A549 (cell line): ENCODE measurements around the gene DOCK9. TPM values are rescaled to one million over a fixed set of nuclear protein-coding genes. Genes with fewer than 3 reads are reported as not detected.
A peak's percentile ranks its signal among the peaks of the same experiment; 100 is the strongest.

Experiments
- ATAC-seq, 2 experiments: fragments of 200-7000 bp in 1 of 2; fragments of >200 bp in 1 of 2; cut with Nextera tagmentation in 1 of 2; cut with Tn5 transposase in 1 of 2; 3 replicates each; pipeline versions ENCODE4 v1.8.0 to v1.9.1; 2018 to 2020; ENCODE audit warnings: mild to moderate bottlenecking in 1 of 2, moderate library complexity in 1 of 2
- CTCF ChIA-PET: fragments of 300-600 bp; sonication (Branson Sonifier 250); formaldehyde crosslinking; extraction: SDS; loops from one replicate; lab custom pipeline; 2021; ENCODE audit warnings: antibody characterized with exemption, inconsistent platforms; lab: Yijun Ruan, JAX
- POLR2A ChIA-PET: fragments of 350-600 bp; formaldehyde crosslinking; extraction: SDS; loops from one replicate; lab custom pipeline; 2021; ENCODE audit warnings: antibody characterized with exemption, inconsistent platforms; lab: Yijun Ruan, JAX
- DNase-seq, 2 experiments: peaks; one replicate each; pipeline versions ENCODE4 v3.0.0 to v3.0.0-alpha.2; 2011 to 2016; ENCODE audit warnings: low read depth in 1 of 2, low spot score in 1 of 2
- FAIRE-seq: peaks from 2 replicates; lab custom pipeline; 2011; peaks lifted over from hg19 to GRCh38; lab: Jason Lieb, UNC
- H3K27ac ChIP-seq, 2 experiments: fragments of >200 bp; sonication (Bioruptor Twin); formaldehyde crosslinking; 3 replicates each; pipeline ENCODE4 v1.5.1; 2016 to 2017
- H3K4me1 ChIP-seq: fragments of >200 bp; sonication (Bioruptor Twin); formaldehyde crosslinking; 3 replicates; pipeline ENCODE4 v1.6.1; 2016
- H3K4me2 ChIP-seq: fragments of >200 bp; sonication (Bioruptor Twin); formaldehyde crosslinking; 3 replicates; pipeline ENCODE4 v1.6.1; 2016
- H3K4me3 ChIP-seq: fragments of >200 bp; sonication (Bioruptor Twin); formaldehyde crosslinking; 3 replicates; pipeline ENCODE4 v1.5.1; 2016
- H3K9me3 ChIP-seq: fragments of >200 bp; sonication (Bioruptor Twin); formaldehyde crosslinking; 3 replicates; pipeline ENCODE4 v1.6.1; 2016
- CTCF ChIP-seq: fragments of >200 bp; sonication (Bioruptor Twin); formaldehyde crosslinking; IDR thresholded peaks from 3 replicates; pipeline ENCODE4 v1.5.1; 2016
- FOSB ChIP-seq: fragments of 250-450 bp; sonication (Bioruptor Pico); IDR thresholded peaks from 2 replicates; pipeline ENCODE4 v1.5.0; 2020; ENCODE audit warnings: mild to moderate bottlenecking, moderate library complexity
- FOXS1 ChIP-seq: fragments of 250-450 bp; sonication (Bioruptor Pico); IDR thresholded peaks from 2 replicates; pipeline ENCODE4 v1.5.0; 2020; ENCODE audit warnings: mild to moderate bottlenecking, moderate library complexity
- HDAC2 ChIP-seq: fragments of 200-600 bp; sonication (generic); IDR thresholded peaks from 2 replicates; pipeline ENCODE4 v1.6.1; 2016
- MAFK ChIP-seq: fragments of 450-650 bp; IDR thresholded peaks from 2 replicates; pipeline ENCODE4 v1.6.1; 2014; ENCODE audit not compliant: partially characterized antibody
- MAZ ChIP-seq: fragments of 150-350 bp; IDR thresholded peaks from 2 replicates; pipeline ENCODE4 v1.6.1; 2014; ENCODE audit warnings: antibody characterized with exemption, low read depth, low read length, borderline replicate concordance
- NR3C1 ChIP-seq: fragments of >200 bp; sonication (Bioruptor Twin); formaldehyde crosslinking; IDR thresholded peaks from 3 replicates; pipeline ENCODE4 v1.6.1; 2017
- RAD21 ChIP-seq, 2 experiments: fragments of >200 bp in 1 of 2; sonication (Bioruptor Twin) in 1 of 2; formaldehyde crosslinking in 1 of 2; IDR thresholded peaks in 1 of 2; conservative IDR thresholded peaks in 1 of 2; 2 replicates in 1 of 2; 3 replicates in 1 of 2; pipeline ENCODE4 v1.6.1; 2012 to 2018; ENCODE audit warnings: inconsistent platforms in 1 of 2
- RARB ChIP-seq: fragments of 250-450 bp; sonication (Bioruptor Pico); IDR thresholded peaks from 2 replicates; pipeline ENCODE4 v1.8.0; 2021; ENCODE audit warnings: mild to moderate bottlenecking, moderate library complexity
- SMC3 ChIP-seq: fragments of >200 bp; sonication (Bioruptor Twin); formaldehyde crosslinking; IDR thresholded peaks from 3 replicates; pipeline ENCODE4 v1.6.1; 2018; ENCODE audit warnings: inconsistent platforms
- WGBS: methylation state at CpG from one replicate; pipeline ENCODE4 v1.1.6; 2017; ENCODE audit errors: missing lambda C conversion rate; 5-methylcytosine and 5-hydroxymethylcytosine counted together
- polyA plus RNA-seq, 4 experiments: library from polyadenylated mRNA; depleted of rRNA in 3 of 4; stranded (reverse); fragments of >200 nt; fragmentation: RNase III in 1 of 4; extraction: RNeasy Plus Mini Kit Qiagen cat#74134 plus additional on column Dnase treatment in 1 of 4; gene quantifications; 2 replicates in 3 of 4; 3 replicates in 1 of 4; pipeline ENCODE4 v1.2.3, GENCODE V29; 2011 to 2017

Gene DOCK9
- polyA plus RNA-seq, 2 of the 4 experiments (the other 2 are of a cell fraction) = 34.0 to 43.9 TPM

DNA sequence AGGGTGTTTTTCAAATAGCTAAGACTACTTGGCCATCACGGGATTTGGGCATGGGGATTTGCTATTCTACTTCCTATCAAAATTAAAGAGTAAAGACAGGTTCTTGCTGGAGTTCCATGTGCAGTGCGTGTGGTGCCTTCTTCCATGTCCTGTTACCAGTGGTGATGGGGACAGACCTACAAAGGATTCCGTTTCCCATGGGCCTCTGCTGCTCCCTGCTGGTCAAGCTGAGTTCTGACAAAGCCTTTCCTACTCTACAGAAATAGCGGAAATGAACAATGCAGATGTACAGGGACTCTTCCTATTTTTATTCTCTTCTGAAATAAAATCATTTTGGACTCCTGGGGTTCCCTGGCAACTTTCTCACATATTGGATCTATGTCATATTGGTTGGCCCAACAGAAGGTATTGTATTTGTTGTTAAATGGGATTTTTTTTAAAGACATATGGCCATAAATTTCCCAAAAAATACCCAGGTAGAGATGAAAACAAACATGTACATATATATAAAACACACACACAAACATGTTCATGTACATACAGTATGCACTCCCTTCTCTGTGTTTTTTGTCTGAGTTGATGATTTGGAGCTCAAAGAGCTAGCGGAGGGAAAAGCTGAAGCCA, 134.9 kb downstream of the DOCK9 start:
- no peak for FAIRE-seq

DNA sequence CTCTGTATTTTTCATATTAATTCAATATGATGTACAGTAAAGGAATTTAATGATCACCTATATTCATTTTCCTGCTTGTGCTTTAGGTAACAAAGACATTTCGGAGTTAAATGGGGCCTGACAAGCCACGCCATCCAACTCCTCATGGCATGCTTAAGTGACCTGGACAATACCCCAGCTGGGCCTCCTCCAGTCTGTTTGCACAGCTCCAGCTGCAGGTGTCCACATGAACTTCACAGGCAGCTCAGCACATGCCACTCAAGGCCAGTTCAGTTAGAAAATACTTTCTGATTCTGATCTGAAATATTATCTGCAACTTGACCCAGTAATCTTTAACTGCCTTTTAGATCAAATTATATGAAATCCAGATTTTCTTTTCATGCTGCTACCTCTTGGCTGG, 135.8 kb downstream of the DOCK9 start:
- ChIA-PET POLR2A (no interaction called here), CTCF (interaction anchor here (0.7 to 2.7 kb wide), 14 partner anchors 10 to 1680 kb away, joined by 3 to 12 read pairs (median 4); no protein-coding TSS in a partner anchor)
- ATAC-seq (no peak), FAIRE-seq (no peak), DNase-seq (no peak)
- Histone ChIP-seq H3K4me1 (peaks cover 8% of the 10 kb centered on the region; the same call in 2 of the 3 replicates), H3K4me2 (no peak overlapping the region), H3K27ac (no peak overlapping the region), H3K4me3 (no peak overlapping the region), H3K9me3 (no peaks in the 10 kb centered on the region)
- no peak for TF ChIP-seq RAD21 (conservative IDR thresholded peaks at IDR 0.05 in 1 of 2, IDR thresholded peaks at IDR 0.05 in 1 of 2)
- 88% methylated on average over 2 of the region's 2 CpGs for WGBS

More for the DNA sequence above, 134.9 kb downstream of the DOCK9 start:
- Histone ChIP-seq H3K4me3 (no peak overlapping the region), H3K4me2 (no peak overlapping the region), H3K27ac (no peak overlapping the region), H3K9me3 (no peaks in the 10 kb centered on the region), H3K4me1 (peaks cover 8% of the 10 kb centered on the region; the same call in 2 of the 3 replicates)
- WGBS = 27% methylated on average over 5 of the region's 5 CpGs
- TF ChIP-seq RAD21 (conservative IDR thresholded peaks at IDR 0.05 in 1 of 2, IDR thresholded peaks at IDR 0.05 in 1 of 2) (peak; percentile 78 to 83), SMC3 (peak; percentile 65), CTCF (peak; percentile 73), FOSB (CRISPR knock-in tag) (no peak)
- POLR2A ChIA-PET = no interaction called here
- CTCF ChIA-PET = interaction anchor here (0.7 to 2.7 kb wide), 22 partner anchors 9 to 1681 kb away, joined by 3 to 12 read pairs (median 4); no protein-coding TSS in a partner anchor
- ATAC-seq = peak; percentile 83 to 92
- DNase-seq = peak; percentile 28 to 73

GRCh38 chr13:98839856-98840769, 137.8 kb downstream of the DOCK9 start:
- H3K4me3 ChIP-seq = no peak overlapping the region
- CTCF ChIA-PET = interaction anchor here (0.6 to 1.9 kb wide), 19 partner anchors 8 to 991 kb away, joined by 3 to 9 read pairs (median 3); no protein-coding TSS in a partner anchor
- WGBS = 34% methylated on average over 14 of the region's 14 CpGs
- peak; percentile 55 for TF ChIP-seq CTCF
- peak; percentile 53 for TF ChIP-seq SMC3
- no peak for TF ChIP-seq FOXS1
- TF ChIP-seq MAFK = peak; percentile 58
- no peak for TF ChIP-seq MAZ
- TF ChIP-seq RAD21 (conservative IDR thresholded peaks at IDR 0.05 in 1 of 2, IDR thresholded peaks at IDR 0.05 in 1 of 2) = peak; percentile 46 to 56
- TF ChIP-seq HDAC2 = no peak
- no peak for TF ChIP-seq NR3C1
- TF ChIP-seq RARB = no peak
- TF ChIP-seq, all 56 proteins: peak for 4
- H3K4me2 ChIP-seq = no peak overlapping the region; the same call in 2 of the 3 replicates
- FAIRE-seq (no peak), ATAC-seq (peak; percentile 96 to 99), DNase-seq (peak; percentile 47 to 62)
- no peaks in the 10 kb centered on the region for H3K9me3 ChIP-seq
- 0 out of 6 replicates have a peak overlapping the region, but pooled peaks of 1 of the 2 experiments have one; percentile 13 for H3K27ac ChIP-seq
- H3K4me1 ChIP-seq = peaks cover 8% of the 10 kb centered on the region; the same call in 2 of the 3 replicates
- POLR2A ChIA-PET = no interaction called here
